ENCODE measurements around the gene AKIRIN1.

DNA sequence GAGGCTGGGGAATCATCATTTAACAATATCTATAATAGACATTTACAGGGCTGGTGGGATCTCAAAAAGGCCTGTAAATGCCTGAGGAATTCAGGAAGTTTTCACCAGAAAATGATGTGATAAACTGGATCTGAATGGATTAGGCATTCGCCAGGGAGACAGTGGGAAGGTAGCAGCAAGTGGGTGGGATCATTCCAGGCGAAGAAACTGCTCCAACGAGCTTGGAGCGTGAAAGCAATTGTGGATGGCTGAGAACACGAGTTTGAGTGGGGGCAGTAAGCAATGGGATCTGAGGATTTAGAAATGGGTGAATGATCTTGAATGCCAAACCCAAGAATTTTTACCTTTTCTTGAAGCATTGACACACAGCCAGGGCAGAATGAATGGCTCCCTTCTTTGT, 26.2 kb downstream of the AKIRIN1 start:
- no peak for TF ChIP-seq CTCF (IDR thresholded peaks at IDR 0.05; ENCODE audit: insufficient read depth, low read depth, low read length)
- no peak for TF ChIP-seq EZH2 (IDR thresholded peaks at IDR 0.05; ENCODE audit: insufficient read depth, low read length)
